Measurements from ENCODE around the gene ABCC4.

The ABCC4 gene

DNA sequence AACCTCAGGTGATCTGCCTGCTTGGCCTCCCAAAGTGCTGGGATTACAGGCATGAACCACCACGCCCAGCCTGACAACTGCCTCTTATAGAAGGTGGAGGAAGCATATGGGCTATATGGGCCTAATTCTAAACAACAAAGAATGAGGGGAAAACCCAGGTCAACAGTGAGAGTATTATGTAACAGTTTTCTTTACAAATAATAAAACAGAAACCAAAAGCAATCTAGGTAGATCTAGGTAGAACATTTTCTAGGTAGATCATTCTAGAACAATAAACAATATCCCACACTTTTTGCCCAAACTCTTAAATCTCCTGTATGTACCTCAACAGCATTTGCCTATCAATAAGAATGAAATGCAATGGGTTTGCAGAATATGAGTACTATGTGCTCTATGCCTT lies 267.4 kb downstream of the ABCC4 start:
- DNase-seq = no peak

DNA sequence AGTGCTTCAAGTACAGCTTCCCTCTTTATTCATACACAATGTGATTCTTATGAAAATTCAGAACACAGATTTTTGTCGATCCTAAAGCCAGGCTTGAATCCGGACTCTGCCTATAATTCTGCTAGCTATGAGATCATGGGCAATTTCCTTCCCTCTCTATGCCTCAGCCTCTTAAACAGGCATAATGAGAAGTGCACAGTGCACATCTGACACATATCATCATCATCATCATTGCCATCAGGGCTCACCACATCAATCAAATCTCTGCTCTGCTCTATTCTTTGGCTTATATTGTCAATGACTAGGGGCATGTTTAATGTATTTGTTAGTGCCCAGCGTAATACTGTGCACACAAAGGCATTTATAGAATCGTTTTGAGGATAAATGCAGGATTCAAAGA lies 269.1 kb downstream of the ABCC4 start:
- no peak for DNase-seq

DNA sequence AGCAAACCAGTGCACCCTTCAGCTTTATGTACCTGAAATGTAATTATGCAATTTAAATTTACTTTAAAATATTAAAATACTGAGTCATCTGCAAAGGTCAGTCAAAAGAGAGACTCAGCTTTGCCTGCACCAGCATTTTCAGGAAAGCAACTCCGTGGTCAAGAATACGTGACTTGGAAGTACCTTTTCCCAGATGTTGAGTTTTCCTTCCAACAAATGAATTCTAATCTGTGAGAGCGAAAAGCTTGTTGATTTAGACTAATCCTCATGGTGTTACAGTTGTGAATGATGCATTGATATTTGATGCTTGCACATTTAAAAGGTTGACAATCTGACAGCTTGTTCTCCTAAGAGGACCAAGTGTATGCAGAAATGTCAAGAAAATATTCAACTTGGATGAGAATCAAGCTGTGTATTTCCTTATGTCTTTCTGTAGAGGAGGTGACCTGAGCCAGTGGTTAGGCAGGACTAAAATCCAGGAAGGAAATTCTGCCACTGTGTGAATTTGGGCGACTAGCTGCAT lies 270.4 kb downstream of the ABCC4 start:
- no peak for DNase-seq

DNA sequence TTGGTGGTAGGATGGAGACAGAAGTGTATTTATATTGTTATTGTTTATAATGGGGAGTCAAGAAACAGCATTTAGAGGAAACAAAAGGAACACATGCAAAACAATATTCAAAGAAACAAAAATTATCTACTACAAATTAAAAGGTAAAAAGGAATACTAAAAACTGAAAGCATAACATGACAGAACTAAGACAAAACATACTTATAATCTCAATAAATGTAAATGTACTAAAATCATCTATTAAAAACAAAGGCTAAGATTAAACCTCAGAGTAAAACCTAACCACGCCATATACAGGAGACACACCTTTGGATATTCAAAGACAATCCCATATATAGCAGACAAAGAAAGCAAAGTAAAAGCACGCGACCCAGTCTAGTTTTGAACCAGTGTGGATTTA lies 273.6 kb downstream of the ABCC4 start:
- DNase-seq = no peak

DNA sequence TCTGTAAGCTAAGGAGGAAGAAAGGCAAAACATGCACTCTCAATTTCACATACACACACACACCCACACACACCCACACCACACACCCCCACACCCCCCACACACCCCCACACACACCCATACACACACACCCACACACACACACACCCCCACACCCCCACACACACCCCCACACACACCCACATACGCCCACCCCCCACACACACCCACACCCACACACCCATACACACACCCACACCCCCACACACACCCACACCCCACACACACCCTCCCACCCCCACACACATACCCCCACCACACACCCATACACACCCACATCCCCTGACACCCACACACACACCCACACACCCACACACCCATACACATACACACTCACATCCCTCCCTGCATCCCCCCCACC lies 276.1 kb downstream of the ABCC4 start:
- DNase-seq = no peak

DNA sequence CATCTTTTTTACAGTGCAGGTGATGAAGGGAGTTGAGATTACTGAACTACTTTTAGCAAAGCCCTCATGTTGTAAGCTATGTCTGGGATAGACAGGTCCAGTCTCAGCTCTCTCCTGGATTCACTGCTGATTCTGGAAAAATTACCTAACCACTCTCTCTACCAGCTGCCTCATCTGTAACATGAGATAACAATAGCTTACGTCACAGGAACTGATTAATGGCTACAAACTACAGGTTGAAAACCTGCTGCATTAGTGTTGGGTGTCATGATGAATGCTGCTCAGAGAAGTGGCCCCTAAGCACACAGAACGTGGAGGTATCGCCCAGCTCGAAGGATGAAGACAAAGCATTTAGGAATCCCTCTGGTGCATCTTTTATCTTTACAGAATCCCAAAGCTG lies 277.8 kb downstream of the ABCC4 start:
- no peak for DNase-seq

DNA sequence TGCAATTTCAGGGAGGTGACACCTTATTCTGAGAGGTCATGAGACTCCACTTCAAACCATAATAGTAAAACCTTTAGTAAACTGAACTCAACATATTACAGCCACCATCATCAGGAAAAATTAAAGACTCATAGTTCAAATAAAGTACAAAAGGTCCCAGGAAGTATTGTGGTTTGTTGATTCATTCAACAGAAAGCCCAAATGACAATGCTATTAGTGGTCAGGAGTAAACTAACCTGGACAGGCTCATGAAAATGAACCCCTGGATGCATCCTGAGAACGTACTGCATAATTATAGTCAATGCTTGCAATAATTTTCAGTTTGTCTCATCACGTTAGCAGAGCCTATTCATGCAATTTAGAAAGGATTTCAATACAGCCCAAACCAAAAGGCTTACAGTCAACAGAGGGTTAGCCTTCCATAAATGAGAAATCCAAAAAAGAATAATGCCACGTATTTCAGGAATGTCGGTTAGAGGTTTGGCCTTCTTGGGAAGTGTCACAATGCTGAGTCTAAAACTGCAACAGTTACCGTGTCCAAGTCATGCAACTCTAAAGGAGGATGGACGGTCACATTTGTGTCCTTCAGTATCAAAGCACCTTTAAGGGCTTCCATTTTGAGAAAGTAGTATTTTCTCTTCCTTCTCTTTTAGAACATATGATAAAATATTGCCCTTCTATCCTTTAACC lies 280.8 kb downstream of the ABCC4 start:
- no peak for DNase-seq

DNA sequence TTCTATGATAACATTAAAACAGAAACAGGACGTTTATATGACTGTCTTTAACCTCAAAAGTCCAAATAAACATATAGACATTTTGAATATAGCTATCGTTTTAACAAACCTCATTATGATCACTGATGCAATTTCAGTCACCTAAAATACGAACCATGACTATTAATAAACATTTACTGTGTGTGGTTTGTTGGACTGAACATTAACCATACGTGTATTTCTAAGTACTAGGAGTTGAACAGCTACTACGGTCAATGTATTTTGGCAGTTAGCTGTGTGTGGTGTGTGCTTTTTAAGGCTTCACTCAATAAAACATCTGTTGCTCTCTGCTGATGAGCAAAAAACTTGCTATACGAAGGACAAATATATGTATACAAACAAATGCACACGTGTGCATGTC lies 281.4 kb downstream of the ABCC4 start:
- DNase-seq = no peak

DNA sequence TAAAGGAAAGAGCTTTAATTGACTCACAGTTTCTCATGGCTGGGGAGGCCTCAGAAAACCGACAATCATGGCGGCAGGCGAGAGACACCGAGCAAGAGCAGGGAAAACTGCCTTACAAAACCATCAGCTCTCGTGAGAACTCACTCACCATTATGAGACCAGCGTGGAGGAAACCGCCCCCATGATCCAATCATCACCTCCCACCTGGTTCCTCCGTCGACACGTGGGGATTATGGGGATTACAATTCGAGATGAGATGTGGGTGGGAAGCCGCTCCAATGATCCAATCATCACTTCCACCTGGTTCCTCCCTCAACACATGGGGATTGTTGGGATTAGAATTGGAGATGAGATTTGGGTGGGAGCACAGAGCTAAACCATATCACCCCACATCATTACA lies 293.9 kb downstream of the ABCC4 start:
- DNase-seq = no peak

DNA sequence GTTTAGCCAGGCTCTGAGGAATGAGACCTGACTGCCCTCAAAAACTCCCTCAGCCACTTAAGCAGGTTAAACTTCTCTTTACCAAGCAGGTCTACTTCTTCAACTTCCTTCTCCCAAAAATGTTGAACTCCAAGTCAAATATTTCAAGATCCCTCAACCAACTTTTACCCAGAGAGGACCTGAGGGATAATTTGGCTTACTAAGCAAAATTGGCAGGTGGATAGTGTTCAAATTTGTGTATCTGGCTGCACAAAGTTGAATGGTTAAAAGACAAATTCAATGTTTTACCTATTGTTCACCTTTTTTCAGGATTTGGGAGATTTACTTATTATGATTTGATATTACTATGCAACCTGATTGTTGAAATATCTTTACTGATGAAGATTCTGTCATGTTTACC lies 296.0 kb downstream of the ABCC4 start:
- DNase-seq = no peak

DNA sequence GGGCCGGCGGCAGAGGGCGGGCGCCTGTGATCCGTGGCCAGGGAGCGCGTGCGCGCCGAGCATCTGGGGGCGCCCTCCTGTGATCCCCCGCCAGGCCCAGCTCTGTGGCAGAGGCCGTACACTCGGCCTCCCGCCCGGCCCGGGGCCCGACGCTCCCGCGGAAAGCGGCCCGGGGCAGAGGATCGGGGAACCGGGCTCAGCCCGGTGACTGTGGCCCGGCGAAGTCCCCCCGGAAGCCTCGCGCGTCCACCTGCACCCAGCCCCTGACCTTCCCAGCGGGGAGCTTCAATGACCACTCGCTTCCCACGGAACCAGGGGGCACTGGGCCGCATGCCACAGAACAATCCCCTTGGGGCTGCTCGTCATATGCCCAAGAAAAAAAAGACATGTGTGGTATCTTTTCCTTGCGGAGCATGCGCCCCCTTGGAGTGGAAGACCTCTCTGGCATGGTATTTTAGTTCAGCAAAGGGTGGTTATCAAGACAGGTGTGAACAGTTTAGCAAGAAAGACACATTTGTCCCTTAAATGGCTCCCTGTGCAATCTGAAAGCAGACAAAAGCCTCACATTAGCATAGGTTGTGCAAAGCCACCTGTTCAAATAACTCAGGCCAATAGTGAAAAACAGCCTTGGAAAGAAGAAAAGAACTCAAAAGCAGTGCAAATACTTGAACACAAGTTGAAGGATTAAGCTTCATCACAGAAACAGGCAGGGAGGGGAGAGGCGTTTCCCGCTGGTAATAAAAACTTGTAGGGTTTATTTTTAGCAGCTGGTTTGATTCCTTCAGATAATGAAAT lies 298.0 kb downstream of the ABCC4 start:
- DNase-seq = no peak

DNA sequence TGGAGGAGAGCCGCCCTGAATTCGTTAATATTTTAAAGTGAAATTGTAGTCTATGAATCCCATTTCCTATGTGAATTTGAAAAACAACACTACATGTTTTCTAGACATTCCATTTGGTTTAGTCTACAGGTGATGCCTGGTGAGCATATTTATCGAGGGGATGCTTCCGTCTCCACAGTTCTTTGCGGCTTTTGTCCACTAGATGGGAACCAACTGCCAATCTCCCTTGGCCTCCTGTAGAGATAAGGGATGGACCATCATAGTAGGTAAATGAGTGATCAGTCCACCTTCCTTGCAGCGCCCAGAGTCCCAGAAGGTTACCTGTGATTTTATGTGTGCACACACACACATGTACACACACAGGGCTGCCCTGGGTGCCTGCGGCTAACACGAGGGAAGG lies 299.1 kb downstream of the ABCC4 start:
- no peak for DNase-seq

DNA sequence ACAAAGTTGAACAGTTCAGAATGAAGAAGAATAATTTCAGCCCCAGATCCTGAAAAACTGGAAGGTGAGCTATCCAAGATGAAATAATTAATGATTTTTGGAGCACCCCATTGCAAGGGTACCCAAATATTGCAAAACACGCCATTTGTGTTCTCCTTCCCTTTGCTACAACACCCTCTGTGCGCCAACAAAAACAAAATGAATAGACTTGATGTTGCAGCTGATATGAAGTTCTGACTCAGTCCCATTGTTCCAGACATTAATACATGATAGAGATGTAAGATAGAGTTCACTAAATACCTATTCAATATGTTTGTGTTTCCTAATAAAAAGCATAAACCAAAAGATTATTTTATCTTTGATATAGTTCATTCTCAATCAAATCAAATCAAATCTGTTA lies 301.4 kb downstream of the ABCC4 start:
- no peak for DNase-seq

DNA sequence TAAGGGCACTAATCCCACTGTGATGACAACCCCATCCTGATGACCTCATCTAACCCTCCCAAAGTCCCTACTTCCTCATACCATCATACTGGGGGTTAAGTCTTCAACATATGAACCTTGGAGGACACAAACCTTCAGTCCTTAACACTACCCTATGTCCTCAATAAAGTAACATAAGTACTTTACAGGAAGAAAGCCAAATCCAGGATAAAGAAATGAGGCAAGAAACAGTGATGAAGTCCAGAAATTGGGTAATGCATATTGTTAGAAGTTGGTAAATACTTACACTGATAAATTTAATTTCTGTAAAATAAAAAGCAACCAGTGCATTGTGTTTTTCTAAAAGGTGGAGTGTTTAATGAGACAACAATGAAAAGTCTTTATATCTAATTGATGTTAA lies 304.1 kb downstream of the ABCC4 start:
- DNase-seq = no peak

DNA sequence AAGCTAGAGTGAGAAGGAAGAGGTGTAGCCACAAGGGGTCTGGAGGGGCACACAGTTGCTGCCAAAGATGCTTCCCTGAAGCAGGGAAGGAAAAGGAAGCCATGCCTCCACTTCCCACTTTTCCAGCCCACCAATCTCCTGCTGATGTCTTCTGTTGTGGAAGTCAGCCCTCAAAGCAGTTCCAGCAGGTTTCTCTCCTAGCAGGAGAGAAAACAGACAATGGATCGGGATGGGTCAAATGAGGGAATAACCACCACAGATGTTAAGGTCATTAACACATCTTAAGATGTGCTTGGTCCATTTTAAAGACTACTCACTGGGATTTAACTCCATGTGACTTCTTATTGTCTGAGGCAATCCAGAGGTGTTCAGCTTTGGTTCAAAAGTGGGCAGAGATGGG lies 304.8 kb downstream of the ABCC4 start:
- DNase-seq = no peak

DNA sequence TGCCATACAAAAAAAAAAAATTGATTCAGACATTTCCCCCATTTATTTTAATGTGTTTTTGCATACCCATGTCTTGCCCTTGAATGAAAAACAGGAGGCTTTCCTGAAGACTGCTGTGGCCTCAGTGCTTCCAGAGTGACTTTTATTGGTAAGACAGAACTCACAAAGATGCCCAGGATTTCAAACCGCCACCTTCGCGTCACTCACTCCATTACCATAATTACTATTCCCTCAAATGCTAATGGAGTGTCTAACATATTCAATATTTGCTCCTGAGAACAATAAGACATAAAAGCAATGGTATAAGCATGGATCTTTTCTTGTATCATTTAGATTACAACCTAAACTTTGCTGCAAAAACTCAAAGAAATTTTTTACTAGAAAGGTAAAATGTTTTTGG lies 306.7 kb downstream of the ABCC4 start:
- no peak for DNase-seq

DNA sequence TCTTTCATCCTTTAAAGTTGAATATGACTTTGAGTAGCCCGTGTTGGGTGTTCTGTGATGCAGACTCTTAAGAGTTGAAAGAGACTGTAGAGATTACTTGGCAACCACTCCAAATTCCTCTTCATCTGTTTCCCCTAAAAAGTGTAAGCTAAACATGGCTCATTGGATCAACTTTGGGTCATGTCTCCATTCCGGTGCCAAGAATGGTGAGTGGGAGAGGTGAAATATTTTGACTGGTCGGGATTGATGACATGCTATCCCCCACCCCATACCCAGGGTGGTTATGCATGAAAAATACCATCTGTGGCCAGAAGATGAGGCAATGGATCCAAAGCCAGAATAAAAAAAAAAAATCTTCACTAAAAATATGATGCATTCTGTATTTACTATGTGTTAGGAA lies 307.6 kb downstream of the ABCC4 start:
- no peak for DNase-seq

DNA sequence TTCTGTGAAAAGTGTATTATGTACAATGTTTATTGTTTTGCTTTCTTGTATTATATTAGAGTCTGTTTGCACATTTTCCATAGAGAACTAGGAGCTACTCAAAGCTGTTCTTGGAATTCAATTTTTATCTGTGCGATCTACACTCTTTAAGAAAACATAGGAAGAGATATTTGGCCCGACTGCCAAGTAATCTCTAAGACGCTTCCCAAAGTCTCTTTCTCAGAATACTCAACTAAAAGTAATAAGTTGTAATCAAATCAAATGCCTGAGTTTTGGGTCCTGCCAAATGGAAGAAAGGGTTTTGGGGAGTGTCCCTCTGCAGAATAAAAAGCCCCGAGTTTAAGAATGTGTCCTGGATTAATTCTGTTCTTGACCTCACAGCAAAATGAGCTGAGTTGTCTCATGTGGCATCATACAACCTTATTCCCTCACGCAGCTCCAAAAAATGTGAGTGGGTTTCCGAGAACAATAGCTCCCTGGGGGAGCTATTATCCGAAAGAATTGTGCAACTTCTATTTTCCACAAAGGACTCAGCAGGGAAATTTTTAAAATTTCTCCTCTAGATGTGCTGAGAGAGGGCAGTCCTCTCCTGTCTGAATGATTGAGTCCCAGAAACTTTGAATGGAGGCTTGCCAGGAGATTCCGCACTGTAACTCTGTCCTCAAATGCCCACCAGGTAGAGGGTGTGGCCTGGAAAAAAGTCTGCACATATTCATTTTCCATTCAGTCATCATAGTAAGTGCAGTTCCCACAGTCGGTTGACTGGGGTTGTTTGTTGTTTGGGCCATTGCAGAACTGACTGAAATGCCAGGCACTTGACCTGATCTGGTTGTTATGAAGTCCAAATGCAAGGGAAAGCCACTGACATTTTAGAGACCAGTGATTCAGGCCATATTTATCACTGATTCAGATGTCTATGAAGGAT lies 309.0 kb downstream of the ABCC4 start:
- DNase-seq = no peak

DNA sequence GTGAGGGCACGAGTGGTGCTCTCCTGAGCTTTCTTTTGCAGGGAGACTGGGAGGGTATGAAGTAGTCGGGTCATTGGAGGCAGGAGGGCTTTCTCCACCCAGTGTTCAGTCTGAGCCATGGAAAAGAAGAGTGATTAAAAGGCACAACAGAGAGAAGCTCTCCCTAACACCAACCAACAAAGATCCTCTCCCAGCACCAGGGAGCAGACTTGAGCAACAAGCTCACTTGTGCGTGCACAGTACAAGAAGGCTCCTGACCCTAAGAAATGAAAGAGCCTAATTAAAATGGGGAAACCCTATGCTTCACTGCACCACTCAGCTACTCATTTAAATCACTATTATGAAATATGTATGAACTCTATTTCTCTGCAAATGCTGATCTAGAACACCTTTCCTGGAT lies 312.6 kb downstream of the ABCC4 start:
- DNase-seq = no peak

DNA sequence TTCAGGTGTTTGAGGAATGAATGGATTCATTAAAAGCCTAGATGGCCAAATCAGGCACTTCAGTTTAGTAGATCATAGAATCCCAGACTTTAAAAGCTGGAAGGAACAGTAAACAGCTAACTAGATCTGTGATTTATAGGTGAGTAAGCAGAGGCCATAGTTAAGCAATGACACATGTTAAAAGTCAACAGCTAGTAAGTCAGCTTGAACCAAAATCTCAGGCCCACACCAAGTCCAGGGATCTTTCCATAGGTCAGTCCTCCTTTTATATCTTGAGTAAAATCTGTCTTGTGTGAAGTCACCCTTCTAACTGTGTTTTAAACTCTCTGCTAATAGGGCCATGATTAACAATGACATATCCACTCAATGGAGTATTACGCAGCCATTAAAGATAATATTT lies 313.4 kb downstream of the ABCC4 start:
- no peak for DNase-seq

DNA sequence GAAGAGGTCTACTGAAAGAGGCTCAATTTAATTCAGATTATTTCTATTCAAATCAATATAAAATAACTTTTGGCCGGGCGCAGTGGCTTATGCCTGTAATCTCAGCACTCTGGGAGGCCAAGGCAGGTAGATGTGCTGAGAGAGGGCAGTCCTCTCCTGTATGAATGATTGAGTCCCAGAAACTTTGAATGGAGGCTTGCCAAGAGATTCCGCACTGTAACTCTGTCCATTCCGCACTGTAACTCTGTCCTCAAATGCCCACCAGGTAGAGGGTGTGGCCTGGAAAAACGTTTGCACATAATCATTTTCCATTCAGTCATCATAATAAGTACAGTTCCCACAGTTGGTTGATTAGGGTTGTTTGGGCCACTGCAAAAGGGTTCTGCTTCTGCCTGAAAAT lies 314.2 kb downstream of the ABCC4 start:
- no peak for DNase-seq

DNA sequence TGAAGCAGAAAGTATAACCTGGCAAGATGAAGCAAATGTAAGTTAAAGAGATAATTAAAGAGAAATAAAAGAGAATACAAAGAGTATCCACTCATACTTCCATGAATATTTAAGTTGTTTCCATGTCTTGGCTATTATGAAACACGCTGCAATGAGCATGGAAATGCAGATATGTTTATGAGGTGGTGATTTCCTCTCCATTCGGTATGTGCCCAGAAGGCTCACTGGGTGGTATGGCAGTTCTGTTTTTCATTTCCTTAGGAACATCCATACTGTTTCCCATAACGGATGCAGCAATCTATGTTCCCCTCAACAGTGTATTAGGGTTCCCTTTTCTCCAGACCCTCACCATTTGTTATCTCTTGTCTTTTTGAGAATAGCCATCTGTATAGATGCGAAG lies 316.3 kb downstream of the ABCC4 start:
- DNase-seq = no peak

DNA sequence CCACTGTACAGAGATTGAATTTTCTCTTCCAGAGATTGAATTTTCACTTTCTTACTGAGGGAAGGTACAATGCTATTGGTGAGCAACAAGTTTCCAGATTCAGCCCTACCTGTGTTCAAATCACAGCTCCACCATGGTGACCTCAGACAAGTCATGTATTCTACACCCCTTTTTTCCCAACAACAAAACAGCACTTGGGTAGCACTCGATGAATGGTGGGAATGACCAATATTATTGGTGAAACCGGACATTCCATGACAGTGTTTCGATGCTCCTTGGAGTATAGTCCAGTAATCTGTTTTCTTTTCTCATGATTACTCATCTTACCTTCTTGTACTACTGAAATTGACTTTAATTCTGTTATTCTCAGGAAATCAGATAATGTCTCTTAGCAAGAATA lies 322.7 kb downstream of the ABCC4 start:
- no peak for DNase-seq
